GM18519 (cell line): ENCODE measurements around the gene DHX35.

Experiments used
- ATAC-seq: cut with Tn5 transposase; IDR thresholded peaks from one replicate; pipeline ENCODE4 v1.9.1; 2021; ENCODE audit warnings: mild to moderate bottlenecking, moderate library complexity; ENCODE audit not compliant: unreplicated experiment, low FRiP score

Gene DHX35

GRCh38 chr20:39052676-39053075, 90.5 kb downstream of the DHX35 start:
- no peak for ATAC-seq

- no peak for ATAC-seq
Observed at GRCh38 chr20:39057143-39057542, 95.0 kb downstream of the DHX35 start.

GRCh38 chr20:39057911-39058310, 95.8 kb downstream of the DHX35 start:
- ATAC-seq, result no peak

- no peak for ATAC-seq
Observed at GRCh38 chr20:39059036-39059435, 96.9 kb downstream of the DHX35 start.

GRCh38 chr20:39066471-39067242, 104.5 kb downstream of the DHX35 start:
- ATAC-seq, result no peak

- ATAC-seq, result no peak
Observed at GRCh38 chr20:39067526-39068216, 105.5 kb downstream of the DHX35 start.

GRCh38 chr20:39069976-39070375, 107.8 kb downstream of the DHX35 start:
- no peak for ATAC-seq

GRCh38 chr20:39070484-39071231, 108.5 kb downstream of the DHX35 start:
- ATAC-seq, result no peak

- ATAC-seq, result no peak
Observed at GRCh38 chr20:39072132-39072531, 110.0 kb downstream of the DHX35 start.

GRCh38 chr20:39072653-39073052, 110.5 kb downstream of the DHX35 start:
- ATAC-seq, result no peak

- ATAC-seq, result no peak
Observed at GRCh38 chr20:39075731-39076130, 113.6 kb downstream of the DHX35 start.

- no peak for ATAC-seq
Observed at GRCh38 chr20:39076958-39077357, 114.8 kb downstream of the DHX35 start.

- ATAC-seq, result no peak
Observed at GRCh38 chr20:39080326-39080725, 118.2 kb downstream of the DHX35 start.

GRCh38 chr20:39081255-39081654, 119.1 kb downstream of the DHX35 start:
- peak; percentile 68 for ATAC-seq

- ATAC-seq, result no peak
Observed at GRCh38 chr20:39082622-39083398, 120.7 kb downstream of the DHX35 start.

GRCh38 chr20:39083761-39084160, 121.6 kb downstream of the DHX35 start:
- ATAC-seq, result no peak

GRCh38 chr20:39089029-39089428, 126.9 kb downstream of the DHX35 start:
- ATAC-seq, result no peak
